PC-9 (cell line): Measurements from ENCODE around the gene TNS4. TPM values are rescaled to one million over a fixed set of nuclear protein-coding genes. Genes with fewer than 3 reads are reported as not detected.

Experiments
- BruUV-seq: library from RNA; stranded (reverse); fragments of 400-500 nt; replicated peaks from 2 replicates; lab custom pipeline; 2021; lab: Mats Ljungman, UMichigan
- CTCF ChIA-PET: fragments of 300-600 bp; sonication (Branson Sonifier 250); formaldehyde crosslinking; loops from one replicate; lab custom pipeline; 2022; ENCODE audit warnings: antibody characterized with exemption; lab: Charles Lee
- POLR2A ChIA-PET: fragments of 300-600 bp; sonication (Branson Sonifier 250); formaldehyde crosslinking; loops from one replicate; lab custom pipeline; 2022; ENCODE audit warnings: antibody characterized with exemption; ENCODE audit not compliant: unreplicated experiment; lab: Charles Lee
- DNase-seq, 2 experiments: peaks; one replicate each; pipeline versions ENCODE4 v3.0.0 to v3.0.0-alpha.2; 2015 to 2022; ENCODE audit warnings: mixed read lengths in 1 of 2
- H2AFZ ChIP-seq: fragments of 200-600 bp; sonication (generic); 2 replicates; pipeline ENCODE4 v1.8.1; 2017; ENCODE audit warnings: antibody characterized with exemption
- H3F3A ChIP-seq: fragments of 200-600 bp; sonication (generic); 2 replicates; pipeline ENCODE4 v1.8.1; 2017; ENCODE audit warnings: antibody characterized with exemption, mild to moderate bottlenecking, low read depth; ENCODE audit not compliant: insufficient read depth
- H3K27ac ChIP-seq: fragments of 200-600 bp; sonication (generic); 2 replicates; pipeline ENCODE4 v1.6.1; 2016; ENCODE audit warnings: mixed run types
- H3K27me3 ChIP-seq: fragments of 200-600 bp; sonication (generic); 2 replicates; pipeline ENCODE4 v1.6.1; 2016; ENCODE audit warnings: low read depth, mixed run types; ENCODE audit not compliant: insufficient read depth
- H3K36me3 ChIP-seq: fragments of 200-600 bp; sonication (generic); 2 replicates; pipeline ENCODE4 v1.6.1; 2016; ENCODE audit warnings: low read depth, mixed run types
- H3K4me1 ChIP-seq: fragments of 200-600 bp; sonication (generic); replicated peaks from 2 replicates; pipeline ENCODE4 v1.6.1; 2016; ENCODE audit warnings: mixed run types; ENCODE audit not compliant: insufficient read depth
- H3K4me2 ChIP-seq: fragments of 200-600 bp; sonication (generic); 2 replicates; pipeline ENCODE4 v1.6.1; 2017; ENCODE audit warnings: mixed run types
- H3K4me3 ChIP-seq: fragments of 200-600 bp; sonication (generic); 2 replicates; pipeline ENCODE4 v1.6.1; 2016; ENCODE audit warnings: mixed run types
- H3K79me2 ChIP-seq: fragments of 200-600 bp; sonication (generic); 2 replicates; pipeline ENCODE4 v1.6.1; 2017; ENCODE audit warnings: low read depth, mixed run types
- H3K9me2 ChIP-seq: fragments of 200-600 bp; sonication (generic); 2 replicates; pipeline ENCODE4 v1.8.1; 2017; ENCODE audit warnings: mild to moderate bottlenecking; ENCODE audit not compliant: insufficient read depth
- H3K9me3 ChIP-seq: fragments of 200-600 bp; sonication (generic); 2 replicates; pipeline ENCODE4 v1.8.1; 2016; ENCODE audit warnings: low read depth; ENCODE audit not compliant: insufficient read depth
- H4K20me1 ChIP-seq: fragments of 200-600 bp; sonication (generic); 2 replicates; pipeline ENCODE4 v1.8.1; 2017; ENCODE audit not compliant: insufficient read depth
- CTCF ChIP-seq: fragments of 200-600 bp; sonication (generic); conservative IDR thresholded peaks from 2 replicates; pipeline ENCODE4 v1.6.1; 2017; ENCODE audit warnings: mixed run types, antibody characterized with exemption, mild to moderate bottlenecking, moderate library complexity
- EZH2 ChIP-seq: fragments of 200-600 bp; sonication (generic); IDR thresholded peaks from 2 replicates; pipeline ENCODE4 v1.8.0; 2017; ENCODE audit warnings: antibody characterized with exemption, low read depth
- intact Hi-C: fragments of 100-400 bp; cut with micrococcal nuclease; formaldehyde crosslinking; loops from one replicate; pipeline ENCODE4 v1.10.0; 2022; ENCODE audit not compliant: unreplicated experiment
- total RNA-seq: library from RNA; stranded (reverse); gene quantifications from 2 replicates; pipeline ENCODE4 v1.2.3, GENCODE V29; 2021

TNS4 gene
- total RNA-seq, 1 experiment from 2014 or later = 17.4 TPM

- peaks cover 34% of the 10 kb centered on the region for H3K4me1 ChIP-seq
- H4K20me1 ChIP-seq = no peaks in the 10 kb centered on the region
- no peaks in the 10 kb centered on the region for H3K9me2 ChIP-seq
- intact Hi-C loops = no loop called here
- no peak for TF ChIP-seq CTCF
- TF ChIP-seq EZH2 = no peak
- H3K79me2 ChIP-seq = no peaks in the 10 kb centered on the region
- no peak overlapping the region for H2AFZ ChIP-seq
- H3K27me3 ChIP-seq = no peaks in the 10 kb centered on the region
- ChIA-PET POLR2A (interaction anchor here (0.7 to 1.2 kb wide), 3 partner anchors 12 to 49 kb away, joined by 5 to 12 read pairs (median 9); no protein-coding TSS in a partner anchor), CTCF (interaction anchor here (0.7 kb wide), 1 partner anchor 33 kb away, joined by 5 read pairs; no protein-coding TSS in a partner anchor)
- TSS peak; percentile 51 for BruUV-seq
- DNase-seq = no peak
- H3K9me3 ChIP-seq = peaks cover 8% of the 10 kb centered on the region
- H3K27ac ChIP-seq = no peak overlapping the region
- H3F3A ChIP-seq = peaks cover 38% of the 10 kb centered on the region; the same call in 1 of the 2 replicates
- H3K4me2 ChIP-seq = no peak overlapping the region
- H3K4me3 ChIP-seq = no peak overlapping the region
- H3K36me3 ChIP-seq = no peaks in the 10 kb centered on the region
Measured at GRCh38 chr17:40528692-40529417, 27.4 kb upstream of the TNS4 start.

GRCh38 chr17:40526668-40527067 is 25.2 kb upstream of the TNS4 start:
- no TSS peak for BruUV-seq
- Histone ChIP-seq H2AFZ (no peak overlapping the region), H3K9me3 (peaks cover 8% of the 10 kb centered on the region), H3K9me2 (no peaks in the 10 kb centered on the region), H3K4me2 (no peak overlapping the region), H3K4me3 (no peak overlapping the region), H3K27ac (no peak overlapping the region), H3K4me1 (peaks cover 35% of the 10 kb centered on the region), H4K20me1 (no peaks in the 10 kb centered on the region), H3F3A (peaks cover 38% of the 10 kb centered on the region), H3K27me3 (no peaks in the 10 kb centered on the region), H3K79me2 (no peaks in the 10 kb centered on the region), H3K36me3 (no peaks in the 10 kb centered on the region)
- DNase-seq = peak in 1 of 2 experiments; percentile 15
- TF ChIP-seq CTCF (no peak), EZH2 (no peak)
- POLR2A ChIA-PET = no interaction called here
- CTCF ChIA-PET = interaction anchor here (1.0 kb wide), 1 partner anchor 36 kb away, joined by 3 read pairs; no protein-coding TSS in a partner anchor
- intact Hi-C loops = no loop called here

GRCh38 chr17:40525294-40525693 is 23.9 kb upstream of the TNS4 start:
- CTCF ChIA-PET = interaction anchor here (1.0 kb wide), 1 partner anchor 34 kb away, joined by 3 read pairs; no protein-coding TSS in a partner anchor
- Histone ChIP-seq H3F3A (peaks cover 47% of the 10 kb centered on the region), H3K36me3 (no peaks in the 10 kb centered on the region), H3K4me3 (0 out of 2 replicates have a peak overlapping the region, but pooled peaks have one; percentile 8), H4K20me1 (no peaks in the 10 kb centered on the region), H3K9me2 (no peaks in the 10 kb centered on the region), H3K9me3 (peaks cover 8% of the 10 kb centered on the region), H3K79me2 (no peaks in the 10 kb centered on the region), H3K4me1 (peaks cover 40% of the 10 kb centered on the region), H3K27me3 (no peaks in the 10 kb centered on the region), H2AFZ (no peak overlapping the region), H3K4me2 (no peak overlapping the region), H3K27ac (no peak overlapping the region)
- intact Hi-C loops = no loop called here
- POLR2A ChIA-PET = no interaction called here
- BruUV-seq = no TSS peak
- TF ChIP-seq EZH2 (no peak), CTCF (no peak)
- DNase-seq = no peak
